Measurements from ENCODE around the gene PRIMA1. TPM values are rescaled to one million over a fixed set of nuclear protein-coding genes. Genes with fewer than 3 reads are reported as not detected.

The PRIMA1 gene
- total RNA-seq, 1 experiment from 2014 or later, result not detected

DNA sequence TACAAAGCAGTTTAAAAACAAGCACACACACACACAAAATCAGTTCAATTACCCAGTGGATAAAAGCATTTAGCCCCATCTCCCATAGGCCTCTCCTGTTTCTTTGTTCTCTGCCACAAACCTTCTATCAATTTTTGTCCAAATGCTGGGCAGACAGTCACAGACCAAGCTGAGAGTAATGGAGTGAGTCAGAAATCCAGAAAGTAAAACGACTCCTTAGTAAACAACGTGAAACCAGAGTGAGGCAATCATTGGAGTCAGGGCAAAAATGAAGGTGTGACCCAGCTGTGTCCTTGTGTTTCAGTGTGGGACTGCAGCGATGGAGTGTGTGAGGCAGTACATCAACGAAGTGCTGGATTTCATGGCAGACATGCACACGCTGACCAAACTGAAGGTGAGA lies 102.0 kb downstream of the PRIMA1 start:
- BruUV-seq (replicated peaks), result no TSS peak
- intact Hi-C loops (cut with micrococcal nuclease; ENCODE audit: unreplicated experiment), result no loop called here
- peaks cover 72% of the 10 kb centered on the region for H3K27me3 Mint-ChIP-seq (ENCODE audit: unreplicated experiment)
- no peaks in the 10 kb centered on the region for H3K4me1 Mint-ChIP-seq (ENCODE audit: low read depth, unreplicated experiment)
- no peak for DNase-seq
- H3K36me3 Mint-ChIP-seq (ENCODE audit: insufficient read depth, unreplicated experiment), result no peaks in the 10 kb centered on the region
- no peak overlapping the region for H3K27ac Mint-ChIP-seq (ENCODE audit: unreplicated experiment)
- CTCF ChIA-PET, result no interaction called here
- TF ChIP-seq, protein P1, sequence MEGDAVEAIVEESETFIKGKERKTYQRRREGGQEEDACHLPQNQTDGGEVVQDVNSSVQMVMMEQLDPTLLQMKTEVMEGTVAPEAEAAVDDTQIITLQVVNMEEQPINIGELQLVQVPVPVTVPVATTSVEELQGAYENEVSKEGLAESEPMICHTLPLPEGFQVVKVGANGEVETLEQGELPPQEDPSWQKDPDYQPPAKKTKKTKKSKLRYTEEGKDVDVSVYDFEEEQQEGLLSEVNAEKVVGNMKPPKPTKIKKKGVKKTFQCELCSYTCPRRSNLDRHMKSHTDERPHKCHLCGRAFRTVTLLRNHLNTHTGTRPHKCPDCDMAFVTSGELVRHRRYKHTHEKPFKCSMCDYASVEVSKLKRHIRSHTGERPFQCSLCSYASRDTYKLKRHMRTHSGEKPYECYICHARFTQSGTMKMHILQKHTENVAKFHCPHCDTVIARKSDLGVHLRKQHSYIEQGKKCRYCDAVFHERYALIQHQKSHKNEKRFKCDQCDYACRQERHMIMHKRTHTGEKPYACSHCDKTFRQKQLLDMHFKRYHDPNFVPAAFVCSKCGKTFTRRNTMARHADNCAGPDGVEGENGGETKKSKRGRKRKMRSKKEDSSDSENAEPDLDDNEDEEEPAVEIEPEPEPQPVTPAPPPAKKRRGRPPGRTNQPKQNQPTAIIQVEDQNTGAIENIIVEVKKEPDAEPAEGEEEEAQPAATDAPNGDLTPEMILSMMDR (IDR thresholded peaks at IDR 0.05; ENCODE audit: unreplicated experiment), result no peak
- no peaks in the 10 kb centered on the region for H3K9me3 Mint-ChIP-seq (ENCODE audit: low read depth, unreplicated experiment)
- H3K4me3 Mint-ChIP-seq (ENCODE audit: low read depth, unreplicated experiment), result no peak overlapping the region

DNA sequence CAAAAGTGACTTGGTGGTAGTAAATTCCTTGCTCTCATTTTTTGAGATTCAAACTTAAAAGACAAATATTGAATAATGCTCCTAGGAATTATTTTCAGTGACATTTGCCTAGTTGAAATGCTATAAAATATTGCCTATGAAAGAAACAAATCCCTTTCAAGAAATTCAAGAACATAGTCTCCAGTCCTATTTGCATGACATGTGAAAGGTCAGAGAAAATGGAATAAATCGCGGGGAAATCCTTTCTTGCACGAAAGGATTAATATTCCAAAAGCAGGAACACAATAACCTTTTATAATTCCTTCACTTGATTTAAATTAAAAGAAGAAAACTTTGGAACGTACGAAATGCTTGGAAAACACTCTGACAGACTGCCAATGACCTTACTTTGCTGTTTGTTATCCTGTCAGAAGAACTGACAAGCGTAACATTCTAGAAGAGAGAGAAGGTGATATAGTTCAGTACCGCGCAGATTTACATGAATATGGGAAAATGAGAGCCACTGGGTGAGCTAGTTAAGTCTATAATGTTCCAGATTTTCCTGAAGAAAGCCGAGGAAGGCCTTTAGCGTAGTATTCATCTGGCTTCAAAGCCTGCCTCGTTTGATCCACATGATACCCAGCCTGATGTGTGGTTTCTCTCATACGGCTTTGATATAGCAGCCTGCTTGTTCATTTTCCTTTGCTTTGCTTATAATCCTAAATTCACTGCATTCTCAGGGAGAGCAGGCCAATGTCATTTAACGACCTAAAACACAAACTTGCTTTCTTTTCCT lies 103.0 kb downstream of the PRIMA1 start:
- no peak for DNase-seq
- TF ChIP-seq, protein P1 (IDR thresholded peaks at IDR 0.05; ENCODE audit: unreplicated experiment), result no peak
- Mint-ChIP-seq H3K27me3 (ENCODE audit: unreplicated experiment) (peaks cover 71% of the 10 kb centered on the region), H3K27ac (ENCODE audit: unreplicated experiment) (no peak overlapping the region), H3K4me1 (ENCODE audit: low read depth, unreplicated experiment) (no peaks in the 10 kb centered on the region), H3K36me3 (ENCODE audit: insufficient read depth, unreplicated experiment) (no peaks in the 10 kb centered on the region), H3K9me3 (ENCODE audit: low read depth, unreplicated experiment) (no peaks in the 10 kb centered on the region), H3K4me3 (ENCODE audit: low read depth, unreplicated experiment) (no peak overlapping the region)
- no TSS peak for BruUV-seq (replicated peaks)
- CTCF ChIA-PET, result no interaction called here
- intact Hi-C loops (cut with micrococcal nuclease; ENCODE audit: unreplicated experiment), result no loop called here

DNA sequence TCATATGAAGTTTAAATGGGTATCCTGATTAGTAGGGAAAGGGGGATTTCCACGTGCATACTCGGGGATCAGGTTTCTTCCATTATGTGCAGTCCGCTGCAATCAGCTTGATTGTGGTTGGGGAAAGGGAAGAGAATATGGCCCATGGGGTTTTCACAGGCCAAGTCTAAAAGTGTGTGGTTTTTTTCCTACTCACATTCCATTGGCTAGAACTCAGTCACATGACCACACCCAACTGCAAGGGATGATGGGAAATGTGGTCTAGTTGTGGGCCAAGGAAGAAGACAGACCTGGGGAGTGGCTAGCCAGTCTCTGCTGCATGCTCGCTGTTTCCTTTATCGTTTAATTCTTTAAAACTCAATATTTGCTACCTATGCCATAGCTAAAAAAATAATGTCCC lies 105.1 kb downstream of the PRIMA1 start:
- TF ChIP-seq, protein P1 (IDR thresholded peaks at IDR 0.05; ENCODE audit: unreplicated experiment), result no peak
- BruUV-seq (replicated peaks), result no TSS peak
- peaks cover 65% of the 10 kb centered on the region for H3K27me3 Mint-ChIP-seq (ENCODE audit: unreplicated experiment)
- no peak overlapping the region for H3K4me3 Mint-ChIP-seq (ENCODE audit: low read depth, unreplicated experiment)
- no peaks in the 10 kb centered on the region for H3K9me3 Mint-ChIP-seq (ENCODE audit: low read depth, unreplicated experiment)
- no peak overlapping the region for H3K27ac Mint-ChIP-seq (ENCODE audit: unreplicated experiment)
- no peaks in the 10 kb centered on the region for H3K4me1 Mint-ChIP-seq (ENCODE audit: low read depth, unreplicated experiment)
- CTCF ChIA-PET, result interaction anchor here (0.7 kb wide), 1 partner anchor 548 kb away, joined by 3 read pairs; no protein-coding TSS in a partner anchor
- no peaks in the 10 kb centered on the region for H3K36me3 Mint-ChIP-seq (ENCODE audit: insufficient read depth, unreplicated experiment)
- DNase-seq, result peak; percentile 30
- intact Hi-C loops (cut with micrococcal nuclease; ENCODE audit: unreplicated experiment), result no loop called here

DNA sequence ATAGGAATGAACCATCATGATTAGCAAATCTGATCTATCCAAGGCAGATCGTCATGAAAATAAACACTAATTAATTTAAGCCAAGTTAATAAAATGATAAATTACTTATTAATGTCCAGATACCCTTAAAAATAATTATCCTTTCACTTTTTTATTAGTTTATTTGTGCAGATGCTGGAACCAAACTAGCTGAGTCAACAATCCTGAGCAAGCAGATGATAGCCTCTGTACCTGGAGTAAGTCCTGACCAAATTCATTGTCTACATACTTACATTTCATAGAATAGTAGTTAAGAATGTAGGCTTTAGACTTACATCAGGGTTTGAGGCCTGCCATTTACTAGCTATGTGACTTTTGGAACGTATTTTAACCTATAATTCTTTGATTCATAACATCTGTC lies 105.8 kb downstream of the PRIMA1 start:
- H3K27ac Mint-ChIP-seq (ENCODE audit: unreplicated experiment), result no peak overlapping the region
- BruUV-seq (replicated peaks), result no TSS peak

More for the DNA sequence above, 105.8 kb downstream of the PRIMA1 start:
- Mint-ChIP-seq H3K36me3 (ENCODE audit: insufficient read depth, unreplicated experiment) (no peaks in the 10 kb centered on the region), H3K9me3 (ENCODE audit: low read depth, unreplicated experiment) (no peaks in the 10 kb centered on the region), H3K27me3 (ENCODE audit: unreplicated experiment) (peaks cover 58% of the 10 kb centered on the region), H3K4me3 (ENCODE audit: low read depth, unreplicated experiment) (no peak overlapping the region), H3K4me1 (ENCODE audit: low read depth, unreplicated experiment) (no peaks in the 10 kb centered on the region)
- DNase-seq, result no peak
- intact Hi-C loops (cut with micrococcal nuclease; ENCODE audit: unreplicated experiment), result no loop called here
- TF ChIP-seq, protein P1 (IDR thresholded peaks at IDR 0.05; ENCODE audit: unreplicated experiment), result no peak
- CTCF ChIA-PET, result no interaction called here

Measured in Calu3 (cell line).